HCT116 (cell line): Measurements from ENCODE around the gene PARVG. TPM values are rescaled to one million over a fixed set of nuclear protein-coding genes. Genes with fewer than 3 reads are reported as not detected.

Experiments used
- ATAC-seq: fragments of 200-7000 bp; cut with Tn5 transposase; 2 replicates; pipeline ENCODE4 v1.9.1; 2020; ENCODE audit warnings: mild to moderate bottlenecking, moderate library complexity
- BruUV-seq: library from RNA; stranded (reverse); fragments of 400-500 nt; replicated peaks from 2 replicates; lab custom pipeline; 2021; lab: Mats Ljungman, UMichigan
- CTCF ChIA-PET: fragments of 300-600 bp; sonication (Branson Sonifier 250); formaldehyde crosslinking; loops from one replicate; lab custom pipeline; 2021; ENCODE audit warnings: antibody characterized with exemption; lab: Charles Lee
- POLR2A ChIA-PET: fragments of 300-600, 350-600 bp; sonication (Branson Sonifier 250); formaldehyde crosslinking; loops from one replicate; lab custom pipeline; 2021; ENCODE audit warnings: antibody characterized with exemption; lab: Charles Lee
- RAD21 ChIA-PET, 2 experiments: fragments of 300-600 bp; sonication (Branson Sonifier 250); formaldehyde crosslinking; loops; one replicate each; lab custom pipeline; 2023; ENCODE audit warnings: low total read pairs in 2 of 2; ENCODE audit not compliant: uncharacterized antibody in 2 of 2, unreplicated experiment in 2 of 2, low non-redundant PET in 1 of 2; lab: Charles Lee
- DNase-seq: peaks from one replicate; pipeline ENCODE4 v3.0.0-alpha.2; 2010; ENCODE audit warnings: low read depth, low spot score
- H2AFZ ChIP-seq: fragments of 200-600 bp; shearing (Covaris generic), sonication (generic); 2 replicates; pipeline ENCODE4 v1.6.1; 2017; ENCODE audit warnings: low read depth, mixed run types, mixed read lengths, antibody characterized with exemption, low read length; ENCODE audit not compliant: poor library complexity, severe bottlenecking
- H3K27ac ChIP-seq: 2 replicates; pipeline ENCODE4 v1.5.1; 2012; ENCODE audit warnings: low read depth, low read length
- H3K27me3 ChIP-seq: fragments of 200-600 bp; sonication (generic); 2 replicates; pipeline ENCODE4 v1.6.1; 2016; ENCODE audit warnings: mixed run types, low read length, mixed read lengths; ENCODE audit not compliant: insufficient read depth
- H3K36me3 ChIP-seq, 2 experiments: fragments of 200-500 bp in 1 of 2; fragments of 200-600 bp in 1 of 2; sonication (Bioruptor generic) in 1 of 2; sonication (generic) in 1 of 2; 2 replicates each; pipeline versions ENCODE4 v1.5.1 to v1.6.1; 2014 to 2016; ENCODE audit warnings: low read length in 2 of 2, inconsistent platforms in 1 of 2, mixed read lengths in 1 of 2, mixed run types in 1 of 2; ENCODE audit not compliant: insufficient read depth in 2 of 2, control insufficient read depth in 1 of 2
- H3K4me1 ChIP-seq, 2 experiments: fragments of 200-600 bp in 1 of 2; sonication (generic) in 1 of 2; 2 replicates each; pipeline versions ENCODE4 v1.5.1 to v1.6.1; 2012 to 2017; ENCODE audit warnings: low read length in 2 of 2, inconsistent platforms in 1 of 2, mild to moderate bottlenecking in 1 of 2, mixed read lengths in 1 of 2, mixed run types in 1 of 2, moderate library complexity in 1 of 2; ENCODE audit not compliant: insufficient read depth in 2 of 2, control insufficient read depth in 1 of 2
- H3K4me2 ChIP-seq: fragments of 200-600 bp; sonication (generic); 2 replicates; pipeline ENCODE4 v1.6.1; 2017; ENCODE audit warnings: mixed run types, low read length, mixed read lengths
- H3K4me3 ChIP-seq, 2 experiments: fragments of 200-600 bp in 1 of 2; sonication (generic) in 1 of 2; replicated peaks in 1 of 2; 2 replicates each; pipeline ENCODE4 v1.5.1; 2011 to 2016; ENCODE audit warnings: low read length in 2 of 2, control low read depth in 1 of 2, low read depth in 1 of 2, mild to moderate bottlenecking in 1 of 2, mixed read lengths in 1 of 2, mixed run types in 1 of 2
- H3K79me2 ChIP-seq: fragments of 200-600 bp; sonication (generic); 2 replicates; pipeline ENCODE4 v1.6.1; 2017; ENCODE audit warnings: mild to moderate bottlenecking, mixed run types, low read length, moderate library complexity, mixed read lengths; ENCODE audit not compliant: insufficient read depth
- H3K9ac ChIP-seq: fragments of 200-600 bp; sonication (generic); 2 replicates; pipeline ENCODE4 v1.6.1; 2016; ENCODE audit warnings: low read length, mixed read lengths
- H3K9me2 ChIP-seq: fragments of 200-600 bp; sonication (generic), shearing (Covaris generic); 2 replicates; pipeline ENCODE4 v1.6.1; 2017; ENCODE audit warnings: mixed run types, mild to moderate bottlenecking, moderate library complexity; ENCODE audit not compliant: insufficient read depth
- H3K9me3 ChIP-seq, 2 experiments: fragments of 200-500 bp in 1 of 2; fragments of 200-600 bp in 1 of 2; sonication (Bioruptor generic) in 1 of 2; sonication (generic) in 1 of 2; 2 replicates each; pipeline ENCODE4 v1.6.1; 2014 to 2017; ENCODE audit warnings: low read length in 2 of 2, mixed read lengths in 2 of 2, inconsistent platforms in 1 of 2, low read depth in 1 of 2, mild to moderate bottlenecking in 1 of 2, mixed run types in 1 of 2, moderate library complexity in 1 of 2; ENCODE audit not compliant: control insufficient read depth in 1 of 2, insufficient read depth in 1 of 2
- H4K20me1 ChIP-seq: fragments of 200-600 bp; sonication (generic), shearing (Covaris generic); 2 replicates; pipeline ENCODE4 v1.6.1; 2017; ENCODE audit warnings: mixed run types, mild to moderate bottlenecking, moderate library complexity; ENCODE audit not compliant: insufficient read depth
- ATF3 ChIP-seq: IDR thresholded peaks from 2 replicates; pipeline ENCODE4 v1.6.1; 2012
- CEBPB ChIP-seq: IDR thresholded peaks from 2 replicates; pipeline ENCODE4 v1.6.1; 2012; ENCODE audit warnings: low read depth
- ELF1 ChIP-seq: IDR thresholded peaks from 2 replicates; pipeline ENCODE4 v1.6.1; 2012; ENCODE audit warnings: low read depth, borderline replicate concordance
- EZH2 ChIP-seq: fragments of 200-600 bp; sonication (generic); IDR thresholded peaks from 2 replicates; pipeline ENCODE4 v1.6.1; 2017; ENCODE audit warnings: antibody characterized with exemption, mixed run types
- JUND ChIP-seq: IDR thresholded peaks from 2 replicates; pipeline ENCODE4 v1.6.1; 2012
- POLR2A ChIP-seq: IDR thresholded peaks from 2 replicates; pipeline ENCODE4 v1.7.0; 2011; ENCODE audit warnings: borderline replicate concordance; ENCODE audit not compliant: insufficient read depth, insufficient read length; ENCODE audit errors: extremely low read depth
- POLR2AphosphoS5 ChIP-seq: IDR thresholded peaks from 2 replicates; pipeline ENCODE4 v1.6.1; 2011; ENCODE audit warnings: mild to moderate bottlenecking, low read depth, low read length, moderate library complexity
- SIN3A ChIP-seq: IDR thresholded peaks from 2 replicates; pipeline ENCODE4 v1.6.1; 2012; ENCODE audit warnings: low read depth
- SP1 ChIP-seq: IDR thresholded peaks from 2 replicates; pipeline ENCODE4 v1.6.1; 2012; ENCODE audit warnings: low read depth
- YY1 ChIP-seq: IDR thresholded peaks from 2 replicates; pipeline ENCODE4 v1.6.1; 2011; ENCODE audit warnings: low read length, low read depth, moderate library complexity, mild to moderate bottlenecking; ENCODE audit not compliant: insufficient replicate concordance; ENCODE audit errors: extremely low read depth
- ZFX ChIP-seq: fragments of 450-650 bp; IDR thresholded peaks from 2 replicates; pipeline ENCODE4 v1.6.1; 2017
- intact Hi-C: fragments of 100-400 bp; cut with micrococcal nuclease; formaldehyde crosslinking; loops from 2 replicates; pipeline ENCODE4 v1.10.0; 2022
- total RNA-seq: library from RNA; stranded (reverse); gene quantifications from one replicate; pipeline ENCODE4 v1.2.1, GENCODE V29; 2021; ENCODE audit not compliant: unreplicated experiment

PARVG gene
- total RNA-seq, 1 experiment from 2014 or later: 0.57 TPM

GRCh38 chr22:44145544-44145943 lies 35.2 kb upstream of the PARVG start:
- Histone ChIP-seq H3K4me3 (no peak overlapping the region), H3K27ac (no peak overlapping the region), H3K9ac (no peak overlapping the region), H3K9me3 (no peaks in the 10 kb centered on the region), H3K27me3 (no peaks in the 10 kb centered on the region), H4K20me1 (no peaks in the 10 kb centered on the region), H3K9me2 (no peaks in the 10 kb centered on the region), H3K4me2 (no peak overlapping the region), H2AFZ (no peak overlapping the region), H3K36me3 (no peaks in the 10 kb centered on the region), H3K79me2 (no peaks in the 10 kb centered on the region), H3K4me1 (no peaks in the 10 kb centered on the region)
- TF ChIP-seq POLR2AphosphoS5 (no peak), ZFX (no peak), EZH2 (no peak), YY1 (no peak), SIN3A (no peak), CEBPB (no peak), SP1 (no peak), ELF1 (no peak)
- ChIA-PET RAD21 (no interaction called here), CTCF (no interaction called here), POLR2A (no interaction called here)
- DNase-seq (no peak), ATAC-seq (no peak)
- BruUV-seq: no TSS peak
- intact Hi-C loops: no loop called here

- Histone ChIP-seq H3K4me3 (no peak overlapping the region), H3K9me3 (no peaks in the 10 kb centered on the region), H4K20me1 (no peaks in the 10 kb centered on the region), H3K9me2 (no peaks in the 10 kb centered on the region), H3K79me2 (no peaks in the 10 kb centered on the region), H3K9ac (no peak overlapping the region), H3K4me2 (no peak overlapping the region), H3K36me3 (no peaks in the 10 kb centered on the region), H3K27ac (no peak overlapping the region), H3K27me3 (no peaks in the 10 kb centered on the region), H3K4me1 (no peaks in the 10 kb centered on the region), H2AFZ (no peak overlapping the region)
- RAD21 ChIA-PET: no interaction called here
- no TSS peak for BruUV-seq
- intact Hi-C loops: no loop called here
- TF ChIP-seq POLR2A (no peak), ATF3 (no peak), JUND (no peak), ZFX (no peak)
- POLR2A ChIA-PET: no interaction called here
- ATAC-seq (no peak), DNase-seq (no peak)
- CTCF ChIA-PET: no interaction called here
Observed at GRCh38 chr22:44146088-44146861, 34.5 kb upstream of the PARVG start.
